ENCODE data around the gene OGDH.

DNA sequence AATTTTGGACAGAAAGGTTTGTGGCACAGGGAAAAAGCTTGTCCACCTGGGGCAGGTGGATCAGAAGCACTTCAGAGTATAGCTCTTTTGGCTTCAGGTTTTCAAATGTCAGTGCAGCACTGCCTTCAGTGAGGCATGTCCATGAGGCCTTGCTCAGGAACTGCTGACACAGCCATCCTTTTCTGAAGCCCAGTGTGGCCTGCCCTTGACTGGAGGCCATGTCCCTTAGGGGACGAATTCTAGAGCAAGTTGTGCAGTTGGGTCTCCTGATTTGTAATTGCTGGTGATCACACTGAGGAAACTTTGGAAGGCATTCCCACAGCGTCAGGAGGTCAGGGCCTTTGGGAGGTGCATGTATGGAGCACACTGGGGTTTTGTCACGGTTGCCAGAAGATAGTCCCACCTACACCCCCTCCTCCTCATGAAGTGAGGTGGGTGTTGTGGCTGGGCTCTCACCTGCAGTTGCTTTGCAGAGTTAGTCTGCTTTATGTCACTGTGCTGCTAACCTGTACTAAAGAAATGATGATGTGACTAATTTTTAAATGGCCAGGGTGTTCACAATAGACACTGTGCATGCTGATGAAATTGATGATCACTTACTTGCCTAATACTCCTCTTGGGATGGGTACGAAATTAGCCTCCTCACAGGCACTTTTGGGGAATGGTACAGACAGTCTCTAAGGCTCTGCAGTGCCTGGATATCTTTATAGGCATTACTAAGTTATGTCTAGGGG lies 41.7 kb downstream of the OGDH start:
- TF ChIP-seq, protein P1, sequence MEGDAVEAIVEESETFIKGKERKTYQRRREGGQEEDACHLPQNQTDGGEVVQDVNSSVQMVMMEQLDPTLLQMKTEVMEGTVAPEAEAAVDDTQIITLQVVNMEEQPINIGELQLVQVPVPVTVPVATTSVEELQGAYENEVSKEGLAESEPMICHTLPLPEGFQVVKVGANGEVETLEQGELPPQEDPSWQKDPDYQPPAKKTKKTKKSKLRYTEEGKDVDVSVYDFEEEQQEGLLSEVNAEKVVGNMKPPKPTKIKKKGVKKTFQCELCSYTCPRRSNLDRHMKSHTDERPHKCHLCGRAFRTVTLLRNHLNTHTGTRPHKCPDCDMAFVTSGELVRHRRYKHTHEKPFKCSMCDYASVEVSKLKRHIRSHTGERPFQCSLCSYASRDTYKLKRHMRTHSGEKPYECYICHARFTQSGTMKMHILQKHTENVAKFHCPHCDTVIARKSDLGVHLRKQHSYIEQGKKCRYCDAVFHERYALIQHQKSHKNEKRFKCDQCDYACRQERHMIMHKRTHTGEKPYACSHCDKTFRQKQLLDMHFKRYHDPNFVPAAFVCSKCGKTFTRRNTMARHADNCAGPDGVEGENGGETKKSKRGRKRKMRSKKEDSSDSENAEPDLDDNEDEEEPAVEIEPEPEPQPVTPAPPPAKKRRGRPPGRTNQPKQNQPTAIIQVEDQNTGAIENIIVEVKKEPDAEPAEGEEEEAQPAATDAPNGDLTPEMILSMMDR (IDR thresholded peaks at IDR 0.05; ENCODE audit: insufficient read depth, low read depth, low read length) = no peak
- TF ChIP-seq EZH2 (IDR thresholded peaks at IDR 0.05; ENCODE audit: insufficient read depth, low read length) = no peak
